Heart right ventricle (tissue), 16 donors: Measurements from ENCODE around the gene CCSER1. TPM values are rescaled to one million over a fixed set of nuclear protein-coding genes. Genes with fewer than 3 reads are reported as not detected.
A peak's percentile ranks its signal among the peaks of the same experiment; 100 is the strongest.
"Not testable (repeated sequence)": the region's sequence is repeated elsewhere in the genome, so short reads cannot be mapped to it uniquely, and the experiment has no call there.

Source experiments
- ATAC-seq, 8 donors: fragments of 200-7000 bp; cut with Tn5 transposase; one replicate each; pipeline ENCODE4 v1.9.1; 2020; ENCODE audit warnings: mild to moderate bottlenecking in 8 of 8, moderate library complexity in 8 of 8, moderate number of reproducible peaks in 1 of 8
- DNase-seq, 2 donors: peaks; one replicate each; pipeline ENCODE4 v3.0.0-alpha.2; 2020
- H3K27ac ChIP-seq, 10 donors: fragments of 200-600 bp; sonication (generic) in 2 of 10; one replicate each; pipeline versions ENCODE4 v1.5.0 to v1.8.0; 2020 to 2022; ENCODE audit warnings: mild to moderate bottlenecking in 3 of 10
- H3K27me3 ChIP-seq, 7 donors: fragments of 200-600 bp; one replicate each; pipeline ENCODE4 v1.8.0; 2021 to 2022; ENCODE audit warnings: mild to moderate bottlenecking in 2 of 7
- H3K36me3 ChIP-seq, 9 donors: fragments of 200-600 bp; sonication (generic) in 1 of 9; one replicate each; pipeline versions ENCODE4 v1.5.0 to v1.8.0; 2020 to 2022; ENCODE audit warnings: mild to moderate bottlenecking in 2 of 9
- H3K4me1 ChIP-seq, 9 donors: fragments of 200-600 bp; sonication (generic) in 1 of 9; one replicate each; pipeline versions ENCODE4 v1.5.0 to v1.8.0; 2020 to 2022; ENCODE audit warnings: mild to moderate bottlenecking in 4 of 9
- H3K4me3 ChIP-seq, 10 donors: fragments of 200-600 bp; sonication (generic) in 2 of 10; one replicate each; pipeline versions ENCODE4 v1.5.0 to v1.8.0; 2020 to 2022; ENCODE audit warnings: mild to moderate bottlenecking in 7 of 10, moderate library complexity in 2 of 10
- H3K9me3 ChIP-seq, 11 donors: fragments of 200-600 bp in 10 of 11; sonication (generic) in 2 of 11; one replicate each; pipeline versions ENCODE4 v1.5.0 to v1.8.0; 2013 to 2022; ENCODE audit warnings: mild to moderate bottlenecking in 2 of 11, control low read depth in 1 of 11, moderate library complexity in 1 of 11
- CTCF ChIP-seq, 9 donors: fragments of 200-600 bp; sonication (generic) in 2 of 9; IDR thresholded peaks; one replicate each; pipeline versions ENCODE4 v1.5.0 to v1.8.0; 2021 to 2022; ENCODE audit warnings: antibody characterized with exemption in 9 of 9, mild to moderate bottlenecking in 5 of 9, moderate library complexity in 1 of 9
- WGBS, 2 donors: extraction: QIAGEN DNeasy Blood & Tissue Kit; methylation state at CpG; one replicate each; pipeline ENCODE4 v1.1.7; 2013; ENCODE audit warnings: inconsistent platforms in 1 of 2; 5-methylcytosine and 5-hydroxymethylcytosine counted together
- intact Hi-C, 10 donors: fragments of 100-400 bp; cut with DNase I; formaldehyde crosslinking; loops; one replicate each; pipeline versions ENCODE4 v1.11.1 to v1.14.2; 2022
- polyA plus RNA-seq, 2 donors: library from polyadenylated mRNA; stranded (reverse); fragments of 200-250 nt; gene quantifications; one replicate each; pipeline ENCODE4 v1.2.3, GENCODE V29; 2013
- total RNA-seq, 10 donors: library from RNA; stranded (reverse); fragmentation: NEBNext Ultra II Directional in 3 of 10; extraction: Animal tissue kit (Norgen Biotek cat#: 25700) in 3 of 10; gene quantifications; one replicate each; pipeline versions ENCODE4 v1.2.1 to v1.2.4, GENCODE V29; 2021 to 2023
- donor health status: Arrhythmogenic right ventricular cardiomyopathy.
- donor health status: ischemic (EF 13 %, LVEDD 7.1; RV severe dilation, severe dysfunction).
- donor health status: healthy with polysubstance abuse.
- donor health status: DM: no; HTN: yes; CAD: no.
- donor health status: DM: no; HTN: no; CAD: no.
- donor health status: ischemic (EF 25% LVEDD 6.9; RV normal size, moderate dysfunction).
- donor health status: ischemic (EF 25% LVEDD 5.7; RV mildly dilated, moderate dysfunction).
- donor health status: healthy.
- donor health status: DM: yes; HTN: yes; CAD: no.
- donor health status: Ischemic cardiomyopathy.
- donor health status: ischemic (EF 35%, LVEDD 5.7; RV mildly dilated, moderate dysfunction).
- donor health status: nonischemic (EF 11% LVEDD 7.7; RV severe dilation, severe dysfunction).
- donor health status: DM: yes; HTN: yes; CAD: no.
- donor health status: PGD.
- donor health status: ischemic (EF 29% LVEDD 5.4; RV normal size, mild dysfunction).
- donor health status: nonischemic (EF 23%, LVEDD 6.1; RV moderate dilation, normal function).

Gene CCSER1
- total and polyA plus RNA-seq, 12 donors, result 1.5 to 16.4 (median 12.0) TPM

DNA sequence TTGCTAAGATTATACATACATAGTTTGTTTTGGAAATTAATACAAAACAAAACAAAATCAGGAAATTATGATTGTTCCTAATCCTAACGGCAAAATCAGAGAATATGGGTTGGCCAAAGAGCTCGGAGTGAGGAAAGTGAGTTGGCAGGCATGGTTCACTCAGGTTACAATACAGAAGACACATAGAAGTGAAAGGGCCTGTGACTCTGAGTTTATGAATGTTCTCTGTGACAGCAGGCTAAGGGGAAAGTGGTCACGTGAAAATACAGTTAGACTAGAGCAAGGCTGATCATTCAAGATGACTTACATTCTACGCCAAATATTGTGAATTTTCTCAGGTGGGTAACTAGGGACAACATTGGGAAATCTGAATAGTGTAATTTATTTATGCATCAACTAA is 1001.3 kb downstream of the CCSER1 start:
- H3K4me1 ChIP-seq, result peaks cover 0 to 5% (median 0%) of the 10 kb centered on the region in 9 donors
- no peaks in the 10 kb centered on the region for H3K9me3 ChIP-seq
- ATAC-seq (peak in 6 of 8 donors; percentile 35 to 78 (median 50)), DNase-seq (no peak)
- intact Hi-C loops, result no loop called here
- peak overlapping the region in 3 of 10 donors; percentile 14 to 63 (median 26) for H3K27ac ChIP-seq
- no peaks in the 10 kb centered on the region for H3K27me3 ChIP-seq
- H3K4me3 ChIP-seq, result no peak overlapping the region
- no peak for TF ChIP-seq CTCF (IDR thresholded peaks at IDR 0.05)
- 52 to 57% methylated on average over 4 of the region's 4 CpGs for WGBS, 2 donors
- H3K36me3 ChIP-seq, result no peaks in the 10 kb centered on the region

DNA sequence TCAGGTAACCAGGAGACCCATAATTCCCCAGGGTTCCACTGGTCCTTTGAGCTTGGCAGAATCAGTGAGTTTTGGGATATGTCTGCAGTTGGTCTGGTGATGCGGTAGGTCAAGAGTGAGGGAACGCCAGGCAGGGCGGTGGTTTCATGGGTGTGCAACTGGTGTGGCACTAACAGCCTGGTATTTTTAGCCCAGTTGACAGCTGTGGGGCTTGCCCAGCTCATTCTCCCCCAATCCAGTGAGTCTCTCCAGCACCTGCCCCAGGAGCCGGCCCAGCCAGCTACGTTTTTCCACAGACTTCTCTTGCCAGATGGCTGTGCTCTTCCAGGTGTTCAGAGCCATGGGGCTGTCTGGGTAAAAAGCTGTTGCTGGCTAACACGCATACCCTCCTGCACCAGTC is 1019.9 kb downstream of the CCSER1 start:
- Histone ChIP-seq H3K4me1 (no peaks in the 10 kb centered on the region), H3K27ac (no peak overlapping the region), H3K4me3 (no peak overlapping the region), H3K9me3 (peaks cover 0 to 49% (median 7%) of the 10 kb centered on the region in 11 donors), H3K36me3 (no peaks in the 10 kb centered on the region), H3K27me3 (no peaks in the 10 kb centered on the region)
- 56 to 61% methylated on average over 6 of the region's 6 CpGs for WGBS, 2 donors
- no peak for TF ChIP-seq CTCF (IDR thresholded peaks at IDR 0.05)
- no peak for DNase-seq
- intact Hi-C loops, result no loop called here
- peak in 1 of 8 donors; percentile 37 for ATAC-seq

DNA sequence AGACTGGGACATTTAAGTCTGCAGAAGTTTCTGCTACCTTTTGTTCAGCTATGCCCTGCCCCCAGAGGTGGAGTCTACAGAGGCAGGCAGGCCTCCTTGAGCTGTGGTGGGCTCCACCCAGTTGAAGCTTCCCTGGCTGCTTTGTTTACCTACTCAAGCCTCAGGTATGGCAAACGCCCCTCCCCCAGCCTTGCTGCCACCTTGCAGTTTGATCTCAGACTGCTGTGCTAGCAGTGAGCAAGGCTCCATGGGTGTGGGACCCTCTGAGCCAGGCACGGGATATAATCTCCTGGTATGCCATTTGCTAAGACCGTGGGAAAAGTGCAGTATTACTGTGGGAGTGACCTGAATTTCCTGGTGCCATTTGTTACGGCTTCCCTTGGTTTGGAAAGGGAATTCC is 1026.8 kb downstream of the CCSER1 start:
- H3K4me3 ChIP-seq, H3K27ac ChIP-seq, H3K4me1 ChIP-seq, DNase-seq, H3K36me3 ChIP-seq, ATAC-seq, intact Hi-C loops, H3K27me3 ChIP-seq: not testable (repeated sequence)
- peaks cover 0 to 50% (median 4%) of the 10 kb centered on the region in 11 donors for H3K9me3 ChIP-seq
- 80 to 85% methylated on average over 4 of the region's 4 CpGs for WGBS, 2 donors

GRCh38 chr4:91167864-91168653 is 1040.9 kb downstream of the CCSER1 start:
- H3K27me3 ChIP-seq, H3K4me1 ChIP-seq, H3K36me3 ChIP-seq, intact Hi-C loops, H3K27ac ChIP-seq, ATAC-seq, DNase-seq, H3K4me3 ChIP-seq: not testable (repeated sequence)
- WGBS, 2 donors, result 90 to 92% methylated on average over 42 of the region's 42 CpGs
- H3K9me3 ChIP-seq, result peaks cover 0 to 22% (median 0%) of the 10 kb centered on the region in 11 donors

DNA sequence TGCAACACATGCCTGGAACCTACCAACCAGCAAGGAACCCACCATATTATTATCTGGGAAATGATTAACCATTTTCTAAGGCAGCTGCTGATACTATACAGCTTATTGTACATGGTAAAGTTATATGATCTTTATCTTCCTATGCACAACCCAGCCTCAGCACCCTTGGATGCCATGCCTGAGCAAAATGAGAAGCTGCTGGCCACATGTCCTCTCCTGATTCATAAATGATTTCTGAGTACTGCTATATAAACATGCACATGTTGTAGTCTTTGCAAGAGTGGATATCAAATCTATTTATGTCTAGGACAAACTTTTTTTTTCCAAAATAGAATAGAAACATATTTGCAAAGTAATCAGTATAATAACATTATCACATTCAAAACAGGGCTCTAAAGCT is 1043.6 kb downstream of the CCSER1 start:
- Histone ChIP-seq H3K27me3 (no peaks in the 10 kb centered on the region), H3K9me3 (peaks cover 0 to 16% (median 0%) of the 10 kb centered on the region in 11 donors), H3K4me1 (no peaks in the 10 kb centered on the region), H3K4me3 (no peak overlapping the region), H3K27ac (no peak overlapping the region), H3K36me3 (no peaks in the 10 kb centered on the region)
- DNase-seq (no peak), ATAC-seq (no peak)
- TF ChIP-seq CTCF (IDR thresholded peaks at IDR 0.05), result no peak
- intact Hi-C loops, result no loop called here
